ENCODE results near the gene ERGIC2. TPM values are rescaled to one million over a fixed set of nuclear protein-coding genes. Genes with fewer than 3 reads are reported as not detected.

The ERGIC2 gene
- total RNA-seq, 1 experiment from 2014 or later, result 69.8 TPM

DNA sequence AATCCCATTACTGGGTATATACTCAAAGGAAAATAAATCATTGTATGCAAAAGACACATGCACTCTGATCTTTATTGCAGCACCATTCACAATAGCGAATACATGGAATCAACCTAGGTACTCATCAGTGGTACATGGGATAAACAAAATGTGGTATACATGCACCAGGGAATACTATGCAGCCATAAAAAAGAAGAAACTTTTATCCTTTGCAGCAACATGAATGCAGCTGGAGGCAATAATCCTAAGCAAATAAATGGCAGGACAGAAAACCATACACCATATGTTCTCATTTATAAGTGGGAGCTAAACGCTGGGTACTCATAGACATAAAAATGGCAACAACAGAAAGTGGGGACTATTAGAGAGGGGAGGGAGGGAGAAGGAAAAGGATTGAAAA, 15.9 kb downstream of the ERGIC2 start:
- TF ChIP-seq, protein P1, sequence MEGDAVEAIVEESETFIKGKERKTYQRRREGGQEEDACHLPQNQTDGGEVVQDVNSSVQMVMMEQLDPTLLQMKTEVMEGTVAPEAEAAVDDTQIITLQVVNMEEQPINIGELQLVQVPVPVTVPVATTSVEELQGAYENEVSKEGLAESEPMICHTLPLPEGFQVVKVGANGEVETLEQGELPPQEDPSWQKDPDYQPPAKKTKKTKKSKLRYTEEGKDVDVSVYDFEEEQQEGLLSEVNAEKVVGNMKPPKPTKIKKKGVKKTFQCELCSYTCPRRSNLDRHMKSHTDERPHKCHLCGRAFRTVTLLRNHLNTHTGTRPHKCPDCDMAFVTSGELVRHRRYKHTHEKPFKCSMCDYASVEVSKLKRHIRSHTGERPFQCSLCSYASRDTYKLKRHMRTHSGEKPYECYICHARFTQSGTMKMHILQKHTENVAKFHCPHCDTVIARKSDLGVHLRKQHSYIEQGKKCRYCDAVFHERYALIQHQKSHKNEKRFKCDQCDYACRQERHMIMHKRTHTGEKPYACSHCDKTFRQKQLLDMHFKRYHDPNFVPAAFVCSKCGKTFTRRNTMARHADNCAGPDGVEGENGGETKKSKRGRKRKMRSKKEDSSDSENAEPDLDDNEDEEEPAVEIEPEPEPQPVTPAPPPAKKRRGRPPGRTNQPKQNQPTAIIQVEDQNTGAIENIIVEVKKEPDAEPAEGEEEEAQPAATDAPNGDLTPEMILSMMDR (conservative IDR thresholded peaks at IDR 0.05), result no peak
- Histone ChIP-seq H3K79me2 (ENCODE audit: insufficient read depth, low read length) (no peaks in the 10 kb centered on the region), H2AK5ac (ENCODE audit: insufficient read length, low read length) (no peak overlapping the region), H3K23me2 (ENCODE audit: insufficient read length, low read depth, low read length, poor library complexity, severe bottlenecking) (no peaks in the 10 kb centered on the region), H3K9me3 (ENCODE audit: control insufficient read depth, low read depth, low read length) (no peaks in the 10 kb centered on the region), H3K27ac (ENCODE audit: insufficient read length, low read depth, low read length) (no peak overlapping the region), H4K5ac (ENCODE audit: insufficient read length, low read depth, low read length) (no peak overlapping the region), H3T11ph (ENCODE audit: low read length) (no peak overlapping the region), H2AFZ (ENCODE audit: low read length) (no peak overlapping the region), H2BK5ac (ENCODE audit: insufficient read length, low read length) (no peak overlapping the region), H2BK15ac (ENCODE audit: low read depth, low read length) (no peak overlapping the region), H3K9ac (ENCODE audit: extremely low read depth, insufficient read length, low read length) (no peak overlapping the region), H4K20me1 (ENCODE audit: control insufficient read depth, insufficient read depth, insufficient read length) (no peaks in the 10 kb centered on the region), H2BK120ac (ENCODE audit: low read depth, low read length, poor library complexity, severe bottlenecking) (no peak overlapping the region), H4K91ac (ENCODE audit: insufficient read length, low read depth, low read length) (no peak overlapping the region), H4K8ac (replicated peaks; ENCODE audit: insufficient read length, low read depth, low read length) (no peak overlapping the region), H2BK12ac (ENCODE audit: insufficient read length, low read depth, low read length) (no peak overlapping the region), H3K4me2 (ENCODE audit: insufficient read depth, insufficient read length, low read length) (no peak overlapping the region), H3K4me1 (ENCODE audit: insufficient read depth, low read length) (no peaks in the 10 kb centered on the region), H3K79me1 (ENCODE audit: insufficient read depth, low read depth, low read length, poor library complexity, severe bottlenecking) (no peaks in the 10 kb centered on the region), H3K27me3 (ENCODE audit: insufficient read depth, low read length) (no peaks in the 10 kb centered on the region), H2BK20ac (ENCODE audit: low read depth, low read length, poor library complexity, severe bottlenecking) (no peak overlapping the region), H3K23ac (ENCODE audit: insufficient read length, low read depth, low read length) (no peak overlapping the region), H3K18ac (ENCODE audit: insufficient read length, low read depth, low read length) (no peak overlapping the region), H3K14ac (ENCODE audit: insufficient read depth, low read length) (no peak overlapping the region), H3K4ac (ENCODE audit: low read depth, low read length) (no peak overlapping the region), H3K56ac (ENCODE audit: insufficient read length, low read depth, low read length) (no peak overlapping the region)
- no peaks in the 10 kb centered on the region for H3K27me3 Mint-ChIP-seq (ENCODE audit: low read depth)
- H3K4me3 Mint-ChIP-seq, result no peak overlapping the region
- no peaks in the 10 kb centered on the region for H3K9me3 Mint-ChIP-seq
- WGBS (ENCODE audit: extremely low coverage, insufficient read length, low lambda C conversion rate), result no CpG with 5 or more reads among the region's 2 CpGs
- no peaks in the 10 kb centered on the region for H3K4me1 Mint-ChIP-seq
- H3K27ac Mint-ChIP-seq, result no peak overlapping the region
- peaks cover 12 to 37% (median 23%) of the 10 kb centered on the region in 3 experiments; a peak in 6 of 7 replicates for H3K36me3 Mint-ChIP-seq (ENCODE audit: insufficient read depth in 1 of 3, low read depth in 3 of 3)
- no peak for DNase-seq
